K562 (cell line): ENCODE measurements around the gene THAP11. TPM values are rescaled to one million over a fixed set of nuclear protein-coding genes. Genes with fewer than 3 reads are reported as not detected.

Source experiments
- BHLHE40 ChIP-seq: IDR thresholded peaks from 2 replicates; pipeline ENCODE4 v1.6.1; 2011; ENCODE audit warnings: low read length, improper control_type of control experiment
- BRD4 ChIP-seq: fragments of 200-600 bp; sonication (generic); IDR thresholded peaks from 2 replicates; pipeline ENCODE4 v1.6.1; 2017; ENCODE audit warnings: inconsistent platforms
- GMEB1 ChIP-seq: fragments of 250-450 bp; sonication (Bioruptor Pico); IDR thresholded peaks from 2 replicates; pipeline ENCODE4 v1.4.0; 2020; ENCODE audit warnings: mild to moderate bottlenecking
- LCOR ChIP-seq: sonication (generic); formaldehyde crosslinking; IDR thresholded peaks from 2 replicates; pipeline ENCODE4 v1.8.0; 2022; ENCODE audit warnings: mild to moderate bottlenecking, missing genetic modification reagents
- MAFK ChIP-seq: IDR thresholded peaks from 2 replicates; pipeline ENCODE4 v1.6.1; 2011; ENCODE audit warnings: low read length, improper control_type of control experiment
- NR2C2 ChIP-seq, 2 experiments: fragments of 200-800 bp in 1 of 2; sonication (Bioruptor generic) in 1 of 2; sonication (generic) in 1 of 2; formaldehyde crosslinking in 1 of 2; IDR thresholded peaks; 2 replicates each; pipeline versions ENCODE4 v1.6.1 to v1.8.0; 2016 to 2022; ENCODE audit warnings: mild to moderate bottlenecking in 1 of 2, missing compliant biosample characterization in 1 of 2, missing genetic modification characterization in 1 of 2, missing genetic modification reagents in 1 of 2
- RBBP5 ChIP-seq: fragments of 200-600 bp; sonication (generic); IDR thresholded peaks from 2 replicates; pipeline ENCODE4 v1.6.1; 2012; ENCODE audit warnings: borderline replicate concordance, mild to moderate bottlenecking, low read length, control low read depth, inconsistent platforms; ENCODE audit not compliant: insufficient read depth, poor library complexity, severe bottlenecking
- TBP ChIP-seq: optimal IDR thresholded peaks from 2 replicates; pipeline ENCODE3; 2011; ENCODE audit warnings: low read depth, low read length, improper control_type of control experiment
- THAP7 ChIP-seq: fragments of 250-450 bp; sonication (Bioruptor Pico); IDR thresholded peaks from 2 replicates; pipeline ENCODE4 v1.5.0; 2021
- THRA ChIP-seq: fragments of 450-650 bp; IDR thresholded peaks from 2 replicates; pipeline ENCODE4 v1.6.1; 2017; ENCODE audit warnings: mild to moderate bottlenecking, moderate library complexity
- TOE1 ChIP-seq, 2 experiments: fragments of 450-650 bp in 1 of 2; sonication (generic) in 1 of 2; formaldehyde crosslinking in 1 of 2; IDR thresholded peaks; 2 replicates each; pipeline versions ENCODE4 v1.7.1 to v1.8.0; 2016 to 2022; ENCODE audit warnings: borderline replicate concordance in 2 of 2, mild to moderate bottlenecking in 2 of 2, antibody characterized with exemption in 1 of 2, inconsistent platforms in 1 of 2, low read depth in 1 of 2, missing genetic modification reagents in 1 of 2, moderate library complexity in 1 of 2
- YY1 ChIP-seq, 3 experiments: IDR thresholded peaks; 2 replicates each; pipeline ENCODE4 v1.6.1; 2011; ENCODE audit warnings: low read length in 2 of 3, mild to moderate bottlenecking in 2 of 3, moderate library complexity in 2 of 3, borderline replicate concordance in 1 of 3, control low read depth in 1 of 3, low read depth in 1 of 3; ENCODE audit not compliant: insufficient read depth in 3 of 3, insufficient replicate concordance in 2 of 3, control insufficient read depth in 1 of 3, insufficient read length in 1 of 3; ENCODE audit errors: extremely low read depth in 1 of 3
- ZNF165 ChIP-seq: fragments of 250-450 bp; sonication (Bioruptor Pico); IDR thresholded peaks from 2 replicates; pipeline ENCODE4 v1.4.0; 2020; ENCODE audit warnings: borderline replicate concordance
- ZNF316 ChIP-seq: fragments of 450-650 bp; IDR thresholded peaks from 2 replicates; pipeline ENCODE4 v1.6.1; 2016
- polyA plus RNA-seq, 8 experiments: library from polyadenylated mRNA; depleted of rRNA in 4 of 8; stranded (reverse) in 5 of 8; unstranded in 3 of 8; fragments of >200 nt; fragmentation: Nextera tagmentation in 2 of 8; fragmentation: Illumina TruSeq in 1 of 8; extraction: Ambion mirVana in 2 of 8; extraction: Trizol in 1 of 8; gene quantifications; 2 replicates each; pipeline versions ENCODE4 v1.2.1 to v1.2.3, GENCODE V29; 2011 to 2014; ENCODE audit warnings: inconsistent platforms in 1 of 8, missing spikeins in 1 of 8
- total RNA-seq, 7 experiments: library from RNA; depleted of rRNA in 6 of 7; stranded (reverse); fragments of >200 nt in 6 of 7; fragmentation: Illumina TruSeq in 2 of 7; extraction: Trizol in 2 of 7; gene quantifications; 2 replicates each; pipeline versions ENCODE4 v1.2.1 to v1.2.3, GENCODE V29; 2011 to 2021; ENCODE audit warnings: low replicate concordance in 1 of 7
- TF ChIP-seq, protein P1 (sequence below): fragments of 450-650 bp; IDR thresholded peaks from 2 replicates; pipeline ENCODE4 v1.6.1; 2016; ENCODE audit warnings: borderline replicate concordance
- TF ChIP-seq, protein P2 (sequence below), 2 experiments: fragments of 250-450 bp in 1 of 2; fragments of 450-650 bp in 1 of 2; sonication (Bioruptor Pico) in 1 of 2; IDR thresholded peaks; 2 replicates each; pipeline versions ENCODE4 v1.6.1 to v1.8.0; 2016 to 2021; ENCODE audit warnings: mild to moderate bottlenecking in 2 of 2, moderate library complexity in 2 of 2, missing compliant biosample characterization in 1 of 2, missing genetic modification characterization in 1 of 2

THAP11 gene
- total and polyA plus RNA-seq, 9 of the 15 experiments (the other 6 are each of a cell fraction or from before 2014, with no cell fraction given) = 2.4 to 31.6 (median 21.4) TPM

- TF ChIP-seq, protein P1, sequence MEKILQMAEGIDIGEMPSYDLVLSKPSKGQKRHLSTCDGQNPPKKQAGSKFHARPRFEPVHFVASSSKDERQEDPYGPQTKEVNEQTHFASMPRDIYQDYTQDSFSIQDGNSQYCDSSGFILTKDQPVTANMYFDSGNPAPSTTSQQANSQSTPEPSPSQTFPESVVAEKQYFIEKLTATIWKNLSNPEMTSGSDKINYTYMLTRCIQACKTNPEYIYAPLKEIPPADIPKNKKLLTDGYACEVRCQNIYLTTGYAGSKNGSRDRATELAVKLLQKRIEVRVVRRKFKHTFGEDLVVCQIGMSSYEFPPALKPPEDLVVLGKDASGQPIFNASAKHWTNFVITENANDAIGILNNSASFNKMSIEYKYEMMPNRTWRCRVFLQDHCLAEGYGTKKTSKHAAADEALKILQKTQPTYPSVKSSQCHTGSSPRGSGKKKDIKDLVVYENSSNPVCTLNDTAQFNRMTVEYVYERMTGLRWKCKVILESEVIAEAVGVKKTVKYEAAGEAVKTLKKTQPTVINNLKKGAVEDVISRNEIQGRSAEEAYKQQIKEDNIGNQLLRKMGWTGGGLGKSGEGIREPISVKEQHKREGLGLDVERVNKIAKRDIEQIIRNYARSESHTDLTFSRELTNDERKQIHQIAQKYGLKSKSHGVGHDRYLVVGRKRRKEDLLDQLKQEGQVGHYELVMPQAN = peak; percentile 69; the same call in 1 of the 2 replicates
- TF ChIP-seq ZNF165 (CRISPR knock-in tag) (0 out of 2 replicates have a peak, but pooled peaks have one; percentile 75), BHLHE40 (0 out of 2 replicates have a peak, but pooled peaks have one; percentile 27), TOE1 (IDR thresholded peaks at IDR 0.05; ENCODE audit: borderline replicate concordance) (no peak), TOE1 (CRISPR knock-in tag; IDR thresholded peaks at IDR 0.05; ENCODE audit: borderline replicate concordance, low read depth) (peak; percentile 71; the same call in 1 of the 2 replicates), MAFK (no peak), ZNF316 (no peak), NR2C2 (CRISPR knock-in tag; IDR thresholded peaks at IDR 0.05) (no peak), NR2C2 (tag; IDR thresholded peaks at IDR 0.05) (peak; percentile 35; the same call in 1 of the 2 replicates), YY1 (IDR thresholded peaks at IDR 0.05; ENCODE audit: borderline replicate concordance in 1 of 3, control insufficient read depth in 1 of 3, extremely low read depth in 1 of 3, insufficient read depth in 3 of 3, insufficient read length in 1 of 3, insufficient replicate concordance in 2 of 3, low read depth in 1 of 3, low read length in 2 of 3) (peak; percentile 58 to 95 (median 95)), LCOR (CRISPR knock-in tag) (no peak), TBP (peak; percentile 47), THAP7 (no peak), BRD4 (peak; percentile 79; the same call in 1 of the 2 replicates), RBBP5 (peak; percentile 98), GMEB1 (peak; percentile 94), THRA (no peak)
- TF ChIP-seq, protein P2, sequence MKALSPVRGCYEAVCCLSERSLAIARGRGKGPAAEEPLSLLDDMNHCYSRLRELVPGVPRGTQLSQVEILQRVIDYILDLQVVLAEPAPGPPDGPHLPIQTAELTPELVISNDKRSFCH (CRISPR knock-in tag; IDR thresholded peaks at IDR 0.05) = no peak
- TF ChIP-seq, protein P2 (tag; IDR thresholded peaks at IDR 0.05) = 0 out of 2 replicates have a peak, but pooled peaks have one; percentile 48
Measured at GRCh38 chr16:67892899-67893742, 51.0 kb downstream of the THAP11 start, which contains the start of gene PSKH1 (continued).
